Esophagus muscularis mucosa (tissue), 4 donors: Measurements from ENCODE around the gene ME3. TPM values are rescaled to one million over a fixed set of nuclear protein-coding genes. Genes with fewer than 3 reads are reported as not detected.
A peak's percentile ranks its signal among the peaks of the same experiment; 100 is the strongest.

ENCODE experiments used
- DNase-seq: peaks from one replicate; pipeline ENCODE4 v3.0.0-alpha.2; 2017; ENCODE audit errors: extremely low spot score
- H3K27ac ChIP-seq, 4 donors: fragments of 200-600 bp; sonication (generic); replicated peaks in 1 of 4; 1 replicate in 3 of 4; 2 replicates in 1 of 4; pipeline ENCODE4 v1.5.1; 2016 to 2019; ENCODE audit warnings: mild to moderate bottlenecking in 1 of 4
- H3K27me3 ChIP-seq, 4 donors: fragments of 200-600 bp; sonication (generic); one replicate each; pipeline versions ENCODE4 v1.5.1 to v1.6.0; 2016 to 2019
- H3K36me3 ChIP-seq, 4 donors: fragments of 200-600 bp; sonication (generic); one replicate each; pipeline ENCODE4 v1.5.1; 2016 to 2019
- H3K4me1 ChIP-seq, 4 donors: fragments of 200-600 bp; sonication (generic); one replicate each; pipeline ENCODE4 v1.5.1; 2016 to 2019
- H3K4me3 ChIP-seq, 4 donors: fragments of 200-600 bp; sonication (generic); 1 replicate in 2 of 4; 2 replicates in 2 of 4; pipeline ENCODE4 v1.5.1; 2016 to 2019; ENCODE audit warnings: mild to moderate bottlenecking in 4 of 4, moderate library complexity in 1 of 4
- H3K9me3 ChIP-seq, 4 donors: fragments of 200-600 bp; sonication (generic); 1 replicate in 3 of 4; 2 replicates in 1 of 4; pipeline ENCODE4 v1.5.1; 2016 to 2019
- CTCF ChIP-seq, 3 experiments: fragments of 200-600 bp in 2 of 3; fragments of 450-650 bp in 1 of 3; sonication (generic) in 2 of 3; IDR thresholded peaks; one replicate each; pipeline ENCODE4 v1.5.1; 2017 to 2019; ENCODE audit warnings: antibody characterized with exemption in 3 of 3, mild to moderate bottlenecking in 2 of 3, moderate library complexity in 1 of 3
- EP300 ChIP-seq: sonication (generic); formaldehyde crosslinking; IDR thresholded peaks from one replicate; pipeline ENCODE4 v1.6.1; 2017; ENCODE audit warnings: antibody characterized with exemption
- POLR2A ChIP-seq: fragments of 450-650 bp; IDR thresholded peaks from one replicate; pipeline ENCODE4 v1.6.1; 2017; ENCODE audit warnings: antibody characterized with exemption, moderate library complexity, mild to moderate bottlenecking, low read depth
- POLR2AphosphoS5 ChIP-seq, 2 donors: sonication (generic); formaldehyde crosslinking; IDR thresholded peaks; one replicate each; pipeline ENCODE4 v1.6.1; 2017; ENCODE audit warnings: antibody characterized with exemption in 2 of 2
- WGBS: methylation state at CpG from one replicate; pipeline ENCODE4 v1.1.5; 2018; 5-methylcytosine and 5-hydroxymethylcytosine counted together
- intact Hi-C: fragments of 100-400 bp; cut with DNase I; formaldehyde crosslinking; loops from one replicate; pipeline ENCODE4 v1.15.1; 2023
- total RNA-seq, 4 donors: library from RNA; depleted of rRNA; stranded (reverse); fragments of >200 nt; gene quantifications; one replicate each; pipeline versions ENCODE4 v1.1.0 to v1.2.1, GENCODE V29; 2016

Gene ME3
- total RNA-seq, 4 donors from 2014 or later, result 20.4 to 50.1 (median 26.2) TPM

GRCh38 chr11:86487671-86488070 is 184.7 kb downstream of the ME3 start:
- H3K27ac ChIP-seq, result no peak overlapping the region
- intact Hi-C loops, result no loop called here
- no peak overlapping the region for H3K4me3 ChIP-seq
- whole genome bisulfite sequencing, result 90% methylated on average over 7 of the region's 7 CpGs
- no peaks in the 10 kb centered on the region for H3K27me3 ChIP-seq
- no peaks in the 10 kb centered on the region for H3K9me3 ChIP-seq
- DNase-seq, result no peak
- peaks cover 20 to 54% (median 49%) of the 10 kb centered on the region in 4 donors for H3K4me1 ChIP-seq
- H3K36me3 ChIP-seq, result no peaks in the 10 kb centered on the region
- TF ChIP-seq EP300 (no peak), POLR2AphosphoS5 (IDR thresholded peaks at IDR 0.05) (no peak), CTCF (IDR thresholded peaks at IDR 0.05) (no peak), POLR2A (no peak)

- no peaks in the 10 kb centered on the region for H3K27me3 ChIP-seq
- no peak for DNase-seq
- intact Hi-C loops, result no loop called here
- TF ChIP-seq POLR2AphosphoS5 (IDR thresholded peaks at IDR 0.05), result no peak
- no peak for TF ChIP-seq CTCF (IDR thresholded peaks at IDR 0.05)
- TF ChIP-seq EP300, result no peak
- TF ChIP-seq POLR2A, result no peak
- peaks cover 18 to 55% (median 50%) of the 10 kb centered on the region in 4 donors for H3K4me1 ChIP-seq
- H3K27ac ChIP-seq, result peak overlapping the region in 2 of 4 donors; percentile 11 to 31
- no peaks in the 10 kb centered on the region for H3K9me3 ChIP-seq
- 26% methylated on average over 5 of the region's 5 CpGs for WGBS
- H3K4me3 ChIP-seq, result no peak overlapping the region
- no peaks in the 10 kb centered on the region for H3K36me3 ChIP-seq
These were observed 186.0 kb downstream of the ME3 start for GRCh38 chr11:86486261-86487030.

GRCh38 chr11:86484795-86485166 is 187.6 kb downstream of the ME3 start:
- H3K36me3 ChIP-seq, result no peaks in the 10 kb centered on the region
- H3K4me1 ChIP-seq, result peaks cover 18 to 56% (median 51%) of the 10 kb centered on the region in 4 donors
- H3K27me3 ChIP-seq, result no peaks in the 10 kb centered on the region
- H3K27ac ChIP-seq, result peak overlapping the region; percentile 45 to 68 (median 55)
- 80% methylated on average over 1 of the region's 1 CpG for WGBS
- H3K4me3 ChIP-seq, result no peak overlapping the region
- no peaks in the 10 kb centered on the region for H3K9me3 ChIP-seq
- no peak for DNase-seq
- TF ChIP-seq EP300, result no peak
- TF ChIP-seq POLR2A, result no peak
- TF ChIP-seq POLR2AphosphoS5 (IDR thresholded peaks at IDR 0.05), result no peak
- no peak for TF ChIP-seq CTCF (IDR thresholded peaks at IDR 0.05)
- intact Hi-C loops, result no loop called here

- H3K9me3 ChIP-seq, result no peaks in the 10 kb centered on the region
- DNase-seq, result no peak
- no peak overlapping the region for H3K4me3 ChIP-seq
- 30% methylated on average over 7 of the region's 7 CpGs for WGBS
- H3K27me3 ChIP-seq, result no peaks in the 10 kb centered on the region
- peak overlapping the region; percentile 45 to 68 (median 62) for H3K27ac ChIP-seq
- H3K36me3 ChIP-seq, result no peaks in the 10 kb centered on the region
- H3K4me1 ChIP-seq, result peaks cover 18 to 56% (median 51%) of the 10 kb centered on the region in 4 donors
- no peak for TF ChIP-seq POLR2A
- TF ChIP-seq EP300, result no peak
- peak; percentile 15 to 69 for TF ChIP-seq POLR2AphosphoS5 (IDR thresholded peaks at IDR 0.05)
- intact Hi-C loops, result no loop called here
These were observed 188.2 kb downstream of the ME3 start for GRCh38 chr11:86483940-86484794.

GRCh38 chr11:86483610-86483939 is 188.8 kb downstream of the ME3 start:
- H3K9me3 ChIP-seq, result no peaks in the 10 kb centered on the region
- H3K4me3 ChIP-seq, result no peak overlapping the region
- peaks cover 23 to 56% (median 51%) of the 10 kb centered on the region in 4 donors for H3K4me1 ChIP-seq
- no peaks in the 10 kb centered on the region for H3K27me3 ChIP-seq
- WGBS, result 48% methylated on average over 3 of the region's 3 CpGs
- no peaks in the 10 kb centered on the region for H3K36me3 ChIP-seq
- intact Hi-C loops, result no loop called here
- peak overlapping the region; percentile 45 to 68 (median 62) for H3K27ac ChIP-seq
- TF ChIP-seq POLR2AphosphoS5 (IDR thresholded peaks at IDR 0.05), result no peak
- no peak for TF ChIP-seq POLR2A
- no peak for TF ChIP-seq EP300
- no peak for TF ChIP-seq CTCF (IDR thresholded peaks at IDR 0.05)
- DNase-seq, result no peak
